CD14-positive monocyte (primary cell): Measurements from ENCODE around the gene TGFBRAP1. TPM values are rescaled to one million over a fixed set of nuclear protein-coding genes. Genes with fewer than 3 reads are reported as not detected.
A peak's percentile ranks its signal among the peaks of the same experiment; 100 is the strongest.

ENCODE experiments used
- DNase-seq, 3 donors: peaks; one replicate each; pipeline ENCODE4 v3.0.0-alpha.2; 2011 to 2022
- H2AFZ ChIP-seq: 2 replicates; pipeline ENCODE4 v1.6.0; 2012; ENCODE audit warnings: mild to moderate bottlenecking, low read depth, low read length, inconsistent platforms; ENCODE audit not compliant: insufficient read depth, poor library complexity, severe bottlenecking
- H3K27ac ChIP-seq, 2 donors: 1 replicate in 1 of 2; 2 replicates in 1 of 2; pipeline ENCODE4 v1.5.1; 2012 to 2013; ENCODE audit warnings: low read length in 2 of 2, control low read depth in 1 of 2, inconsistent platforms in 1 of 2, low read depth in 1 of 2, mild to moderate bottlenecking in 1 of 2
- H3K27me3 ChIP-seq, 2 donors: one replicate each; pipeline versions ENCODE4 v1.6.0 to v1.6.1; 2011 to 2013; ENCODE audit warnings: low read length in 2 of 2; ENCODE audit not compliant: control insufficient read depth in 2 of 2, insufficient read depth in 2 of 2
- H3K36me3 ChIP-seq, 2 donors: replicated peaks in 1 of 2; 1 replicate in 1 of 2; 2 replicates in 1 of 2; pipeline versions ENCODE4 v1.5.1 to v1.6.1; 2012 to 2013; ENCODE audit warnings: low read length in 2 of 2, control low read depth in 1 of 2, inconsistent platforms in 1 of 2, mild to moderate bottlenecking in 1 of 2; ENCODE audit not compliant: insufficient read depth in 2 of 2, control insufficient read depth in 1 of 2
- H3K4me1 ChIP-seq, 2 donors: 1 replicate in 1 of 2; 2 replicates in 1 of 2; pipeline versions ENCODE4 v1.5.1 to v1.6.1; 2012 to 2013; ENCODE audit warnings: low read length in 2 of 2, control low read depth in 1 of 2, inconsistent platforms in 1 of 2, mild to moderate bottlenecking in 1 of 2, moderate library complexity in 1 of 2; ENCODE audit not compliant: insufficient read depth in 2 of 2, control insufficient read depth in 1 of 2
- H3K4me2 ChIP-seq: replicated peaks from 2 replicates; pipeline ENCODE3; 2012; ENCODE audit warnings: low read length, moderate library complexity, mild to moderate bottlenecking; ENCODE audit not compliant: poor library complexity, severe bottlenecking; ENCODE audit errors: extremely low read depth
- H3K4me3 ChIP-seq, 3 experiments: fragments of 200-600 bp in 1 of 3; sonication (generic) in 1 of 3; replicated peaks in 1 of 3; 1 replicate in 2 of 3; 2 replicates in 1 of 3; pipeline ENCODE4 v1.5.1; 2011 to 2013; ENCODE audit warnings: low read length in 3 of 3, mild to moderate bottlenecking in 3 of 3, control low read depth in 2 of 3, low read depth in 2 of 3, inconsistent platforms in 1 of 3, moderate library complexity in 1 of 3
- H3K79me2 ChIP-seq: 2 replicates; pipeline ENCODE4 v1.6.0; 2012; ENCODE audit warnings: mild to moderate bottlenecking, control low read depth, inconsistent platforms, low read length, moderate library complexity; ENCODE audit not compliant: insufficient read depth
- H3K9ac ChIP-seq: 2 replicates; pipeline ENCODE4 v1.6.0; 2017; ENCODE audit warnings: low read length, mild to moderate bottlenecking; ENCODE audit not compliant: insufficient read depth, poor library complexity, severe bottlenecking
- H3K9me3 ChIP-seq, 2 donors: replicated peaks in 1 of 2; 1 replicate in 1 of 2; 2 replicates in 1 of 2; pipeline versions ENCODE4 v1.5.1 to v1.6.1; 2012 to 2013; ENCODE audit warnings: low read length in 2 of 2, control low read depth in 1 of 2; ENCODE audit not compliant: control insufficient read depth in 1 of 2, insufficient read depth in 1 of 2
- H4K20me1 ChIP-seq: 2 replicates; pipeline ENCODE4 v1.6.0; 2012; ENCODE audit warnings: mild to moderate bottlenecking, low read length, control low read depth, moderate library complexity; ENCODE audit not compliant: insufficient read depth
- H3K27ac Mint-ChIP-seq, 7 donors: one replicate each; pipeline ENCODE4 v1.8.0; 2020; ENCODE audit warnings: mild to moderate bottlenecking in 7 of 7, mixed read lengths in 7 of 7, moderate library complexity in 6 of 7, inconsistent platforms in 2 of 7
- H3K27me3 Mint-ChIP-seq, 3 donors: one replicate each; pipeline ENCODE4 v1.8.0; 2021 to 2022; ENCODE audit warnings: low read depth in 3 of 3, mild to moderate bottlenecking in 3 of 3, mixed read lengths in 3 of 3, moderate library complexity in 3 of 3, inconsistent platforms in 1 of 3
- H3K36me3 Mint-ChIP-seq, 2 donors: one replicate each; pipeline ENCODE4 v1.8.0; 2020; ENCODE audit warnings: mixed read lengths in 2 of 2, inconsistent platforms in 1 of 2, mild to moderate bottlenecking in 1 of 2
- H3K4me1 Mint-ChIP-seq: one replicate; pipeline ENCODE4 v1.8.0; 2020; ENCODE audit warnings: mild to moderate bottlenecking, mixed read lengths
- H3K4me3 Mint-ChIP-seq, 2 donors: one replicate each; pipeline ENCODE4 v1.8.0; 2020; ENCODE audit warnings: mild to moderate bottlenecking in 2 of 2, mixed read lengths in 2 of 2, moderate library complexity in 1 of 2
- H3K9me3 Mint-ChIP-seq, 7 donors: one replicate each; pipeline ENCODE4 v1.8.0; 2020 to 2022; ENCODE audit warnings: mixed read lengths in 7 of 7, mild to moderate bottlenecking in 6 of 7, moderate library complexity in 6 of 7, inconsistent platforms in 2 of 7
- WGBS: methylation state at CpG from one replicate; pipeline ENCODE4 v1.1.5; 2013; ENCODE audit warnings: missing lambda C conversion rate; ENCODE audit not compliant: insufficient coverage; 5-methylcytosine and 5-hydroxymethylcytosine counted together
- intact Hi-C, 2 donors: fragments of 100-400 bp; cut with micrococcal nuclease; formaldehyde crosslinking; loops; one replicate each; pipeline versions ENCODE4 v1.15.0 to v1.15.1; 2023
- polyA plus RNA-seq, 3 donors: library from polyadenylated mRNA; depleted of rRNA in 1 of 3; unstranded in 2 of 3; stranded (reverse) in 1 of 3; fragments of 300-500 nt in 2 of 3; fragments of >200 nt in 1 of 3; fragmentation: Illumina TruSeq in 2 of 3; gene quantifications; 1 replicate in 2 of 3; 2 replicates in 1 of 3; pipeline ENCODE4 v1.2.3, GENCODE V29; 2012 to 2021
- TF ChIP-seq, protein P1 (sequence below): fragments of 200-600 bp; IDR thresholded peaks from one replicate; pipeline ENCODE4 v1.8.0; 2022; ENCODE audit warnings: antibody characterized with exemption, mild to moderate bottlenecking

The TGFBRAP1 gene
- polyA plus RNA-seq, 3 donors: 10.0 to 10.5 (median 10.2) TPM

DNA sequence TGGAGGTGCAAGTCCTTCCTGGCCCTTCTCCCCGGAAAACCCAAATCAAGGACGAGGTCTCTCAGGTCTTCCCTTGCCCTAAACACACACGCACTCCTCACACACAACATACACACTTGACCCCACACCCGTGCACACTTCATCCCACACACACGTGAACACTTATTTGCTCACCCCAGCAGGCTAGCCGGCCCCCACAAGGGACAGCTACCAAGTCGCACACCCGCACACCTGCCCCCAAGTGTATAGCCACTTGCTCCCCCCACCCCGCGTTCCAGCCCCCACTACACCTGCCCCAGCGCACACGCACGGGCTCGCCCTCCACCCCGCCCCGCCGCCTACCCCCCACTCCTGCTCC, 359 bp downstream of the TGFBRAP1 start:
- Histone ChIP-seq H4K20me1 (peaks cover 15% of the 10 kb centered on the region), H3K4me3 (peak overlapping the region; percentile 55 to 83 (median 70)), H3K27me3 (no peaks in the 10 kb centered on the region), H2AFZ (peak overlapping the region; percentile 78), H3K27ac (peak overlapping the region; percentile 22 to 75), H3K4me2 (peak overlapping the region; percentile 80), H3K9me3 (no peaks in the 10 kb centered on the region), H3K4me1 (peaks cover 37 to 45% of the 10 kb centered on the region in 2 donors), H3K36me3 (peaks cover 0 to 12% of the 10 kb centered on the region in 2 donors), H3K9ac (peak overlapping the region; percentile 62), H3K79me2 (peaks cover 65% of the 10 kb centered on the region)
- Mint-ChIP-seq H3K4me3 (peak overlapping the region; percentile 84 to 99), H3K27ac (peak overlapping the region; percentile 47 to 95 (median 82)), H3K9me3 (no peaks in the 10 kb centered on the region), H3K27me3 (no peaks in the 10 kb centered on the region), H3K36me3 (peaks cover 0 to 4% of the 10 kb centered on the region in 2 donors), H3K4me1 (peaks cover 50% of the 10 kb centered on the region)
- TF ChIP-seq, protein P1, sequence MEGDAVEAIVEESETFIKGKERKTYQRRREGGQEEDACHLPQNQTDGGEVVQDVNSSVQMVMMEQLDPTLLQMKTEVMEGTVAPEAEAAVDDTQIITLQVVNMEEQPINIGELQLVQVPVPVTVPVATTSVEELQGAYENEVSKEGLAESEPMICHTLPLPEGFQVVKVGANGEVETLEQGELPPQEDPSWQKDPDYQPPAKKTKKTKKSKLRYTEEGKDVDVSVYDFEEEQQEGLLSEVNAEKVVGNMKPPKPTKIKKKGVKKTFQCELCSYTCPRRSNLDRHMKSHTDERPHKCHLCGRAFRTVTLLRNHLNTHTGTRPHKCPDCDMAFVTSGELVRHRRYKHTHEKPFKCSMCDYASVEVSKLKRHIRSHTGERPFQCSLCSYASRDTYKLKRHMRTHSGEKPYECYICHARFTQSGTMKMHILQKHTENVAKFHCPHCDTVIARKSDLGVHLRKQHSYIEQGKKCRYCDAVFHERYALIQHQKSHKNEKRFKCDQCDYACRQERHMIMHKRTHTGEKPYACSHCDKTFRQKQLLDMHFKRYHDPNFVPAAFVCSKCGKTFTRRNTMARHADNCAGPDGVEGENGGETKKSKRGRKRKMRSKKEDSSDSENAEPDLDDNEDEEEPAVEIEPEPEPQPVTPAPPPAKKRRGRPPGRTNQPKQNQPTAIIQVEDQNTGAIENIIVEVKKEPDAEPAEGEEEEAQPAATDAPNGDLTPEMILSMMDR: no peak
- intact Hi-C loops: no loop called here
- WGBS: under 1% methylated on average over 8 of the region's 17 CpGs
- no peak for DNase-seq

DNA sequence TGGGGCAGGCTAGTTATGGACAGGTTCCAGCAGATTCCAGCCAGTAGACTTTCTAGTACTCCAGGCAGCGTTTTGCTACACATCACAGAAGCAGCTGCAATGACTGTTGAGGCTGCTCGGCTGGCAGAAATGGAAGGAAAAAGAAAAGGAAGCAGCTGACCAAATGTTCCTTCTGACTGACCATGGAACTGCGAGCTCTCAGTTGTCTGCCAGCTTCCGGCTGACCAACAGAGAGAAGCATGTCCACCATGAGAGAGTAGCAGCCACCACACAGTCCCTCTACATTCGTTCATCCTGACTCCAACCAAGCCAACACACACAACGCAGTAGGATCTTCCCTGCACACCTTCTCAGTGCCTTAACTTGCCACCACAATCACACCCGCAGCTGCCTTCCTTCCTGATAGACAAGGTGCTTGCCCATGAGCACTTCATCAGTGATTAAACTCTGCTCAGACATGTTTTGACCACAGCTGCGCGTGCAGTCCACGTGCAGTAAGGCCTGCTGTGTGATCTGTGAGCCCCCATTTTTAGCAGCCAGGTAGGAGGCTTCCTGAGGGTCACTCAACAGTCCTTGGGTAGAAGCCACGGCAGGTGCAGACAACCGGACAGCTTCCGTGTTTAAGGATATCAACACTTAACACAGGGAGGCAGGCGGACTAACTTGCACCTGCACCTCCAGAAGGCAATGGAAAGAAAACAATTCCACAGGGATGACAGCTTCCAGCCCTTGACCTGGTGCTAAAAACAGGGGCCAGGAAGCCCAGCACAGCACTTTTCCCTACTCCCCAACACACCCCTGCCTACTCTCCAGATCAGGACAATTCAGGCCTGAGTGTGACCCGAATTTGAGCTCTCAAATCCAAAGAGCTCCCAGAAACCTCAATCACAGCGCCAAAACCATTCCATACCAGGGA, 996 bp downstream of the TGFBRAP1 start:
- H3K4me3 Mint-ChIP-seq: peak overlapping the region; percentile 84 to 99
- Histone ChIP-seq H4K20me1 (peaks cover 20% of the 10 kb centered on the region), H3K79me2 (peaks cover 69% of the 10 kb centered on the region), H3K4me3 (peak overlapping the region; percentile 55 to 83 (median 70)), H3K36me3 (peaks cover 0 to 9% of the 10 kb centered on the region in 2 donors), H3K4me1 (peaks cover 41 to 51% of the 10 kb centered on the region in 2 donors), H3K27ac (peak overlapping the region; percentile 22 to 75), H3K9ac (peak overlapping the region; percentile 62), H3K4me2 (peak overlapping the region; percentile 80), H3K27me3 (no peaks in the 10 kb centered on the region), H3K9me3 (no peaks in the 10 kb centered on the region), H2AFZ (peak overlapping the region; percentile 78)
- H3K4me1 Mint-ChIP-seq: peaks cover 56% of the 10 kb centered on the region
- H3K9me3 Mint-ChIP-seq: no peaks in the 10 kb centered on the region
- intact Hi-C loops: no loop called here
- no peaks in the 10 kb centered on the region for H3K27me3 Mint-ChIP-seq
- peak overlapping the region; percentile 47 to 95 (median 82) for H3K27ac Mint-ChIP-seq
- DNase-seq: peak in 1 of 3 donors; percentile 23
- H3K36me3 Mint-ChIP-seq: peaks cover 0 to 4% of the 10 kb centered on the region in 2 donors
- TF ChIP-seq, protein P1: no peak
- WGBS: under 1% methylated on average over 16 of the region's 16 CpGs
